Jurkat, Clone E6-1 (cell line): ENCODE results near the gene STK35.
"Not testable (repeated sequence)": the region's sequence is repeated elsewhere in the genome, so short reads cannot be mapped to it uniquely, and the experiment has no call there.

Experiments
- DNase-seq: peaks from one replicate; pipeline ENCODE4 v3.0.0-alpha.2; 2011; ENCODE audit warnings: low read depth, low spot score
- H3K4me3 ChIP-seq: 2 replicates; pipeline ENCODE4 v1.5.1; 2011; ENCODE audit warnings: mild to moderate bottlenecking, low read length, control low read depth, moderate library complexity

Gene STK35

GRCh38 chr20:2149507-2149906, 47.9 kb downstream of the STK35 start:
- H3K4me3 ChIP-seq: no peak overlapping the region
- DNase-seq: no peak

- DNase-seq: no peak
- no peak overlapping the region for H3K4me3 ChIP-seq
Observed at GRCh38 chr20:2150660-2151059, 49.0 kb downstream of the STK35 start.

GRCh38 chr20:2151858-2152281, 50.2 kb downstream of the STK35 start:
- DNase-seq: no peak
- no peak overlapping the region for H3K4me3 ChIP-seq

- no peak for DNase-seq
- no peak overlapping the region for H3K4me3 ChIP-seq
Observed at GRCh38 chr20:2152317-2152716, 50.7 kb downstream of the STK35 start.

GRCh38 chr20:2153326-2153725, 51.7 kb downstream of the STK35 start:
- no peak for DNase-seq
- H3K4me3 ChIP-seq: no peak overlapping the region

- DNase-seq: no peak
- H3K4me3 ChIP-seq: no peak overlapping the region
Observed at GRCh38 chr20:2156224-2156623, 54.6 kb downstream of the STK35 start.

- no peak overlapping the region for H3K4me3 ChIP-seq
- no peak for DNase-seq
Observed at GRCh38 chr20:2156666-2157624, 55.3 kb downstream of the STK35 start.

GRCh38 chr20:2162125-2162822, 60.6 kb downstream of the STK35 start:
- H3K4me3 ChIP-seq: no peak overlapping the region
- no peak for DNase-seq

- DNase-seq: no peak
- no peak overlapping the region for H3K4me3 ChIP-seq
Observed at GRCh38 chr20:2162823-2163166, 61.2 kb downstream of the STK35 start.

GRCh38 chr20:2163312-2163711, 61.7 kb downstream of the STK35 start:
- H3K4me3 ChIP-seq: no peak overlapping the region
- no peak for DNase-seq

- H3K4me3 ChIP-seq: no peak overlapping the region
Observed at GRCh38 chr20:2163757-2164156, 62.1 kb downstream of the STK35 start.

GRCh38 chr20:2164421-2164820, 62.8 kb downstream of the STK35 start:
- no peak overlapping the region for H3K4me3 ChIP-seq
- DNase-seq: no peak

More at GRCh38 chr20:2163757-2164156, 62.1 kb downstream of the STK35 start:
- no peak for DNase-seq

GRCh38 chr20:2164966-2165365, 63.3 kb downstream of the STK35 start:
- DNase-seq: no peak
- H3K4me3 ChIP-seq: no peak overlapping the region

- no peak overlapping the region for H3K4me3 ChIP-seq
- no peak for DNase-seq
Observed at GRCh38 chr20:2165871-2166270, 64.2 kb downstream of the STK35 start.

GRCh38 chr20:2167112-2167511, 65.5 kb downstream of the STK35 start:
- no peak overlapping the region for H3K4me3 ChIP-seq
- DNase-seq: no peak

- no peak overlapping the region for H3K4me3 ChIP-seq
- no peak for DNase-seq
Observed at GRCh38 chr20:2168946-2169345, 67.3 kb downstream of the STK35 start.

GRCh38 chr20:2169456-2170088, 67.9 kb downstream of the STK35 start:
- no peak for DNase-seq
- H3K4me3 ChIP-seq: no peak overlapping the region

GRCh38 chr20:2170404-2170803, 68.8 kb downstream of the STK35 start:
- DNase-seq: no peak

GRCh38 chr20:2171266-2171790, 69.7 kb downstream of the STK35 start:
- no peak for DNase-seq
- H3K4me3 ChIP-seq: no peak overlapping the region

More at GRCh38 chr20:2170404-2170803, 68.8 kb downstream of the STK35 start:
- no peak overlapping the region for H3K4me3 ChIP-seq

GRCh38 chr20:2171840-2172239, 70.2 kb downstream of the STK35 start:
- DNase-seq, H3K4me3 ChIP-seq: not testable (repeated sequence)
